PC-9 (cell line): ENCODE results near the gene TRIB2. TPM values are rescaled to one million over a fixed set of nuclear protein-coding genes. Genes with fewer than 3 reads are reported as not detected.
A peak's percentile ranks its signal among the peaks of the same experiment; 100 is the strongest.

Source experiments
- BruUV-seq: library from RNA; stranded (reverse); fragments of 400-500 nt; replicated peaks from 2 replicates; lab custom pipeline; 2021; lab: Mats Ljungman, UMichigan
- CTCF ChIA-PET: fragments of 300-600 bp; sonication (Branson Sonifier 250); formaldehyde crosslinking; loops from one replicate; lab custom pipeline; 2022; ENCODE audit warnings: antibody characterized with exemption; lab: Charles Lee
- POLR2A ChIA-PET: fragments of 300-600 bp; sonication (Branson Sonifier 250); formaldehyde crosslinking; loops from one replicate; lab custom pipeline; 2022; ENCODE audit warnings: antibody characterized with exemption; ENCODE audit not compliant: unreplicated experiment; lab: Charles Lee
- DNase-seq, 2 experiments: peaks; one replicate each; pipeline versions ENCODE4 v3.0.0 to v3.0.0-alpha.2; 2015 to 2022; ENCODE audit warnings: mixed read lengths in 1 of 2
- H2AFZ ChIP-seq: fragments of 200-600 bp; sonication (generic); 2 replicates; pipeline ENCODE4 v1.8.1; 2017; ENCODE audit warnings: antibody characterized with exemption
- H3F3A ChIP-seq: fragments of 200-600 bp; sonication (generic); 2 replicates; pipeline ENCODE4 v1.8.1; 2017; ENCODE audit warnings: antibody characterized with exemption, mild to moderate bottlenecking, low read depth; ENCODE audit not compliant: insufficient read depth
- H3K27ac ChIP-seq: fragments of 200-600 bp; sonication (generic); 2 replicates; pipeline ENCODE4 v1.6.1; 2016; ENCODE audit warnings: mixed run types
- H3K27me3 ChIP-seq: fragments of 200-600 bp; sonication (generic); 2 replicates; pipeline ENCODE4 v1.6.1; 2016; ENCODE audit warnings: low read depth, mixed run types; ENCODE audit not compliant: insufficient read depth
- H3K36me3 ChIP-seq: fragments of 200-600 bp; sonication (generic); 2 replicates; pipeline ENCODE4 v1.6.1; 2016; ENCODE audit warnings: low read depth, mixed run types
- H3K4me1 ChIP-seq: fragments of 200-600 bp; sonication (generic); replicated peaks from 2 replicates; pipeline ENCODE4 v1.6.1; 2016; ENCODE audit warnings: mixed run types; ENCODE audit not compliant: insufficient read depth
- H3K4me2 ChIP-seq: fragments of 200-600 bp; sonication (generic); 2 replicates; pipeline ENCODE4 v1.6.1; 2017; ENCODE audit warnings: mixed run types
- H3K4me3 ChIP-seq: fragments of 200-600 bp; sonication (generic); 2 replicates; pipeline ENCODE4 v1.6.1; 2016; ENCODE audit warnings: mixed run types
- H3K79me2 ChIP-seq: fragments of 200-600 bp; sonication (generic); 2 replicates; pipeline ENCODE4 v1.6.1; 2017; ENCODE audit warnings: low read depth, mixed run types
- H3K9me2 ChIP-seq: fragments of 200-600 bp; sonication (generic); 2 replicates; pipeline ENCODE4 v1.8.1; 2017; ENCODE audit warnings: mild to moderate bottlenecking; ENCODE audit not compliant: insufficient read depth
- H3K9me3 ChIP-seq: fragments of 200-600 bp; sonication (generic); 2 replicates; pipeline ENCODE4 v1.8.1; 2016; ENCODE audit warnings: low read depth; ENCODE audit not compliant: insufficient read depth
- H4K20me1 ChIP-seq: fragments of 200-600 bp; sonication (generic); 2 replicates; pipeline ENCODE4 v1.8.1; 2017; ENCODE audit not compliant: insufficient read depth
- EZH2 ChIP-seq: fragments of 200-600 bp; sonication (generic); IDR thresholded peaks from 2 replicates; pipeline ENCODE4 v1.8.0; 2017; ENCODE audit warnings: antibody characterized with exemption, low read depth
- intact Hi-C: fragments of 100-400 bp; cut with micrococcal nuclease; formaldehyde crosslinking; loops from one replicate; pipeline ENCODE4 v1.10.0; 2022; ENCODE audit not compliant: unreplicated experiment
- total RNA-seq: library from RNA; stranded (reverse); gene quantifications from 2 replicates; pipeline ENCODE4 v1.2.3, GENCODE V29; 2021
- TF ChIP-seq, protein P1 (sequence below): fragments of 200-600 bp; sonication (generic); conservative IDR thresholded peaks from 2 replicates; pipeline ENCODE4 v1.6.1; 2017; ENCODE audit warnings: mixed run types, antibody characterized with exemption, mild to moderate bottlenecking, moderate library complexity

The TRIB2 gene
- total RNA-seq, 1 experiment from 2014 or later, result 18.9 TPM

DNA sequence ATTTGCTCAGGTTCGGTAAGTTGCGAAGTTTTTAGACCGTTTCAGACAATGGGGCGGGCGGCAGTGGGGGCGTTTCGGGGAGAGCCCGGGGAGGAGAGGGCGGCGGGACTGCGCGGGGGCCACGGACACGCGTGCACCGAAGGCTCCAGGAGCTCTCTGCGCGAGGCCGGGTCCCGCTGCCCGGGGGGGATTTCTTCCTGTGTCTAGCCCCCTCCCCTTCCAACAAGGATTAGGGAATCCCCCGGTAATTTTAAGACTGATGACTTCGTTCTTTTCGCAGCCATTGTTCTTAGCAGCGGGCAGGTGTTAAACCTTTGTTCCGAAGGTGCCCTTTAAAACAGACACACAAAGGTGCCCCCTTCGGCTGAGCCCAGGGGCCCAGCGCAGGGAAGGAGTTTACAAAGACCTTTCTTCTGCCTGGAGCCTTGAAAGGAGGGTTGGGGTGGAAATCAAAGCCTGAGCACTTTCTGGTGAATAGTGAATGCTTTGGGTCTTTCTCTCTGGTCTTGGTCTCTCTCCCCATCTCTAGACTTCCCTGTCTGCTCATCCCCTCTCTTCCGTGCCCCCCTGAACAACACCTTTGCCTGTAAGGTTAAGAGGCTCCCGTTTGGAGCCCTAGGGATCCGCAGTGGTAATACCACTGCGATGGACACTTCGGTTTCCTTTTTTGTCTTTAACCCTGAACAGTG, 2.1 kb downstream of the TRIB2 start:
- Histone ChIP-seq H3K4me3 (peak overlapping the region; percentile 96), H2AFZ (peak overlapping the region; percentile 79), H3K27ac (peak overlapping the region; percentile 94), H3K9me2 (no peaks in the 10 kb centered on the region), H3K36me3 (peaks cover 34% of the 10 kb centered on the region), H3K27me3 (no peaks in the 10 kb centered on the region), H3K9me3 (no peaks in the 10 kb centered on the region), H3K79me2 (peaks cover 79% of the 10 kb centered on the region), H3F3A (peaks cover 41% of the 10 kb centered on the region), H3K4me1 (peaks cover 46% of the 10 kb centered on the region), H4K20me1 (peaks cover 39% of the 10 kb centered on the region), H3K4me2 (peak overlapping the region; percentile 93)
- ChIA-PET POLR2A (interaction anchor here (0.5 kb wide), 1 partner anchor 213 kb away, joined by 3 read pairs; no protein-coding TSS in a partner anchor), CTCF (interaction anchor here (0.6 kb wide), 1 partner anchor 10 kb away, joined by 3 read pairs; no protein-coding TSS in a partner anchor)
- intact Hi-C loops, result loop anchor here (1.0 to 10.0 kb wide), 5 partner anchors 212 to 1024 kb away; no protein-coding TSS in a partner anchor
- peak in 1 of 2 experiments; percentile 34 for DNase-seq
- BruUV-seq, result no TSS peak
- TF ChIP-seq, protein P1, sequence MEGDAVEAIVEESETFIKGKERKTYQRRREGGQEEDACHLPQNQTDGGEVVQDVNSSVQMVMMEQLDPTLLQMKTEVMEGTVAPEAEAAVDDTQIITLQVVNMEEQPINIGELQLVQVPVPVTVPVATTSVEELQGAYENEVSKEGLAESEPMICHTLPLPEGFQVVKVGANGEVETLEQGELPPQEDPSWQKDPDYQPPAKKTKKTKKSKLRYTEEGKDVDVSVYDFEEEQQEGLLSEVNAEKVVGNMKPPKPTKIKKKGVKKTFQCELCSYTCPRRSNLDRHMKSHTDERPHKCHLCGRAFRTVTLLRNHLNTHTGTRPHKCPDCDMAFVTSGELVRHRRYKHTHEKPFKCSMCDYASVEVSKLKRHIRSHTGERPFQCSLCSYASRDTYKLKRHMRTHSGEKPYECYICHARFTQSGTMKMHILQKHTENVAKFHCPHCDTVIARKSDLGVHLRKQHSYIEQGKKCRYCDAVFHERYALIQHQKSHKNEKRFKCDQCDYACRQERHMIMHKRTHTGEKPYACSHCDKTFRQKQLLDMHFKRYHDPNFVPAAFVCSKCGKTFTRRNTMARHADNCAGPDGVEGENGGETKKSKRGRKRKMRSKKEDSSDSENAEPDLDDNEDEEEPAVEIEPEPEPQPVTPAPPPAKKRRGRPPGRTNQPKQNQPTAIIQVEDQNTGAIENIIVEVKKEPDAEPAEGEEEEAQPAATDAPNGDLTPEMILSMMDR, result peak; percentile 14; the same call in 1 of the 2 replicates
- TF ChIP-seq EZH2, result no peak

DNA sequence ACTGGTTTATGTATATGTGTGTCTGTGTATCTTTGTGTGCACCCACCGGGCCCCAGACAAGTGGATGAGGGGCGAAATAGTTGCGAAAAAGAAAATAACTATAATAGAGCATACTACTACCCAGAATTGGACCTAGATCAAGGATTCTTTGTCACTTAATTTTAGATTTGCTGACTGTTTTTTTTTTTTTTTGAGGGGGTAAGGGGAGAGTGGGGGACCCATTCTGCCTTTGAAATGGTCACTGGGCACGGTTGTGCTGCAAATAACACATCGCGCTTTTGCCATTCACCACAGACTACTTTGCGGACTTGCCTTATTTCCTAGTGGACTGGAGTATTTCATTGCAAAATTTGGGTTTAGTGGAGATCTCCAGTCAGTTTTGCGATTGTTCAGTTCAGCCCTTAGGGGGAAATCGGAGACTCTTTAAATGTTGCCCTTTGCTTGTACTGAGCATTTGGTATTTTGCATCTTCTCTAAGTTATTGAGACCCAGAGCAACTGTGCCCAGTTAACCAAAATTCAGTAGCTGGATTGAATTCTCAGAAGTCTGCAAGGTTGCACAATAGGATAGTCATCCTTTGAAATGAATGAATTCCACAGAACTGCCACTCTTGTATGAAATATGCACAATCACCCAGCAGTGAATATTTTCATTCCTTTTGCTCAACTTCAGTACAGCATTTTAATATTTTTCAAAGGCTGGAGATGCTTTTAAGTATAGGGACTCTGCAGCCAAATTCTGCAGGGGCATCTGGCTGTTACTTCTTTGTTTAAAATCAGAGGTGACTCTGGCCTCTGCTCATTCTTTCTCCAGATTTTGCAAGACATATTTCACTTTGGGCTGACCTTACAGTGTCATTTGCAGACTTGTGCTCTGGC, 2.9 kb downstream of the TRIB2 start:
- H3K4me2 ChIP-seq, result peak overlapping the region; percentile 93
- peaks cover 87% of the 10 kb centered on the region for H3K79me2 ChIP-seq
- H3K27ac ChIP-seq, result peak overlapping the region; percentile 94

More for the DNA sequence above, 2.9 kb downstream of the TRIB2 start:
- DNase-seq, result peak in 1 of 2 experiments; percentile 82
- Histone ChIP-seq H3F3A (peaks cover 33% of the 10 kb centered on the region), H3K4me3 (peak overlapping the region; percentile 96), H3K4me1 (peaks cover 38% of the 10 kb centered on the region), H3K9me3 (no peaks in the 10 kb centered on the region), H3K9me2 (no peaks in the 10 kb centered on the region), H3K27me3 (no peaks in the 10 kb centered on the region), H3K36me3 (peaks cover 42% of the 10 kb centered on the region), H2AFZ (peak overlapping the region; percentile 23; the same call in 1 of the 2 replicates), H4K20me1 (peaks cover 40% of the 10 kb centered on the region)
- ChIA-PET CTCF (interaction anchor here (1.2 kb wide), 1 partner anchor 210 kb away, joined by 3 read pairs; no protein-coding TSS in a partner anchor), POLR2A (no interaction called here)
- intact Hi-C loops, result loop anchor here (1.0 to 10.0 kb wide), 5 partner anchors 212 to 1025 kb away; no protein-coding TSS in a partner anchor
- BruUV-seq, result no TSS peak
- TF ChIP-seq, protein P1, result no peak; the same call in 1 of the 2 replicates
- TF ChIP-seq EZH2, result no peak
